GM12872 (cell line): ENCODE measurements around the gene PLAAT3.

ENCODE experiments used
- CTCF ChIP-seq: IDR thresholded peaks from 3 replicates; pipeline ENCODE4 v1.5.1; 2011; ENCODE audit warnings: low read depth, mild to moderate bottlenecking, low read length, moderate library complexity; ENCODE audit not compliant: insufficient read depth

The PLAAT3 gene

GRCh38 chr11:63536669-63537292 is 77.5 kb downstream of the PLAAT3 start, which contains the start of gene PLAAT4:
PLAAT4 (plus strand) TSS chr11:63536808; CDS start chr11:63536869, 61 bp downstream.
- no peak for TF ChIP-seq CTCF

GRCh38 chr11:63535734-63536133 is 78.5 kb downstream of the PLAAT3 start:
- no peak for TF ChIP-seq CTCF

GRCh38 chr11:63534895-63535461 is 79.3 kb downstream of the PLAAT3 start:
- no peak for TF ChIP-seq CTCF

- TF ChIP-seq CTCF = no peak
These were observed 80.2 kb downstream of the PLAAT3 start for GRCh38 chr11:63534076-63534475.

GRCh38 chr11:63532799-63533475 is 81.3 kb downstream of the PLAAT3 start:
- TF ChIP-seq CTCF = no peak

- TF ChIP-seq CTCF = no peak
These were observed 82.1 kb downstream of the PLAAT3 start for GRCh38 chr11:63532117-63532516.

GRCh38 chr11:63530021-63530420 is 84.2 kb downstream of the PLAAT3 start:
- no peak for TF ChIP-seq CTCF
